Small intestine (tissue), 7 donors: Measurements from ENCODE around the gene DPP7. TPM values are rescaled to one million over a fixed set of nuclear protein-coding genes. Genes with fewer than 3 reads are reported as not detected.

Experiments
- DNase-seq, 2 donors: peaks; one replicate each; pipeline versions ENCODE4 v3.0.0 to v3.0.0-alpha.2; 2013
- FAIRE-seq: peaks from 2 replicates; lab custom pipeline; 2012; peaks lifted over from hg19 to GRCh38; lab: Jason Lieb, UNC
- H3K27ac ChIP-seq, 3 donors: one replicate each; pipeline ENCODE4 v1.5.1; 2013; ENCODE audit warnings: low read length in 2 of 3, mild to moderate bottlenecking in 2 of 3, control low read depth in 1 of 3, inconsistent platforms in 1 of 3, low read depth in 1 of 3, moderate library complexity in 1 of 3
- H3K27me3 ChIP-seq, 3 donors: one replicate each; pipeline ENCODE4 v1.6.1; 2013; ENCODE audit warnings: low read length in 3 of 3, inconsistent platforms in 1 of 3; ENCODE audit not compliant: control insufficient read depth in 3 of 3, insufficient read depth in 3 of 3
- H3K36me3 ChIP-seq, 3 donors: one replicate each; pipeline ENCODE4 v1.6.1; 2013; ENCODE audit warnings: low read length in 3 of 3, inconsistent platforms in 1 of 3, low read depth in 1 of 3, mild to moderate bottlenecking in 1 of 3, moderate library complexity in 1 of 3; ENCODE audit not compliant: control insufficient read depth in 3 of 3, insufficient read depth in 2 of 3
- H3K4me1 ChIP-seq, 3 donors: one replicate each; pipeline ENCODE4 v1.6.1; 2013; ENCODE audit warnings: low read length in 2 of 3, inconsistent platforms in 1 of 3, low read depth in 1 of 3, mild to moderate bottlenecking in 1 of 3, moderate library complexity in 1 of 3; ENCODE audit not compliant: control insufficient read depth in 3 of 3, insufficient read depth in 2 of 3
- H3K4me3 ChIP-seq, 3 donors: one replicate each; pipeline ENCODE4 v1.5.1; 2013; ENCODE audit warnings: low read length in 3 of 3, control low read depth in 1 of 3, inconsistent platforms in 1 of 3, low read depth in 1 of 3, mild to moderate bottlenecking in 1 of 3, moderate library complexity in 1 of 3
- H3K9me3 ChIP-seq, 2 donors: one replicate each; pipeline ENCODE4 v1.6.1; 2013; ENCODE audit warnings: low read depth in 1 of 2, low read length in 1 of 2; ENCODE audit not compliant: control insufficient read depth in 2 of 2, insufficient read depth in 1 of 2
- WGBS, 3 donors: extraction: QIAGEN DNeasy Blood & Tissue Kit; methylation state at CpG; one replicate each; pipeline ENCODE4 v1.1.7; 2013; 5-methylcytosine and 5-hydroxymethylcytosine counted together
- polyA plus RNA-seq, 4 donors: library from polyadenylated mRNA; stranded (reverse) in 3 of 4; unstranded in 1 of 4; fragments of 200-250 nt in 3 of 4; fragments of 120-200 nt in 1 of 4; gene quantifications; one replicate each; pipeline versions ENCODE4 v1.2.1 to v1.2.3, GENCODE V29; 2013
- donor health status: healthy with polysubstance abuse.
- donor health status: control.
- donor health status: control.
- donor health status: Bipolar disorder and iron deficiency.
- donor health status: healthy.

The DPP7 gene
- polyA plus RNA-seq, 4 donors: 66.2 to 179 (median 121) TPM

GRCh38 chr9:137143459-137143858 is 28.9 kb upstream of the DPP7 start:
- FAIRE-seq (no peak), DNase-seq (no peak)
- no peaks in the 10 kb centered on the region for H3K9me3 ChIP-seq
- 56 to 77% (median 70%) methylated on average over 4 of the region's 4 CpGs for WGBS, 3 donors
- H3K27me3 ChIP-seq: peaks cover 10 to 70% (median 26%) of the 10 kb centered on the region in 3 donors
- no peaks in the 10 kb centered on the region for H3K4me1 ChIP-seq
- no peaks in the 10 kb centered on the region for H3K36me3 ChIP-seq
- no peak overlapping the region for H3K4me3 ChIP-seq
- H3K27ac ChIP-seq: no peak overlapping the region

DNA sequence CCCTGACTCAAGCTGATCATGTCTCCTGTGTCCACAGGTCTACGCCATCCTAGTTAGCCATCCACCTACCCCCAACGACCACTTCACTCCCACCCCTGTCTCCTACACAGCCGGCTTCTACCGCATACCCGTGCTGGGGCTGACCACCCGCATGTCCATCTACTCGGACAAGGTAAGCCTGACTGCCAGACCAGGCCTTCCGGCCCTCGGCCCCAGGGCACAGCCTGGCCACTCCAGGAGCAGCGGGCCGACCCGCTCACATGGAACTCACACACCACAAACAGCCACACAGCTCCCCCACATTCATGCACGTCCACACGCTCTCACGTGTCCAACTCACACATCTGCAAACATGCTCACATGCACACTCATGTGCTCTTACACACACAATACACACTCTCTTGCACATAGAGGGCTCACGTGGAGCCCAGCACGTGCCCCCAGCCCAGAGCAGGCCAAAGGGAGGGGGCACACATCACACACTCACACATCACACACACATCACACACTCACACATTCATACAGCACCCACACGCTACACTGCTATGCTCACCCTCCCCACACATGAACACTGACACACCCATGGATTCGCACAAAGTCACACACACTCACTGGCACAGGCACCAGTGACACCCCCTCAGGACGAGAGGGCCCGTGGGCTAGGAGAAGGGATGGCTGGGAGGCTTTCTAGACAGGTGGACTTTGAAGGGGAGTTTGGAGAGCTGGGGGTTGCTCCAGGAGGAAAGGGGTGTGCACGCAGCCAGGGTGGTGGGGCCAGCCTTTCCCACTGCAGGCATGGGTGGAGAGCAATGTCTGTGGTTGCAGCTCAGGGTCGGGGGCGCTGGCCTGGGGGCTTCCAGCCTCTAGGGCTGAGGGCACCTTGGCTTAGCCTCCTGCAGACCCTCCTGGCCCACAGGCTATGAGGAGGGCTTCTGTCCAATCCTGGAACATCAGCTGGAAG is 27.7 kb upstream of the DPP7 start:
- Histone ChIP-seq H3K36me3 (no peaks in the 10 kb centered on the region), H3K27me3 (peaks cover 10 to 72% (median 23%) of the 10 kb centered on the region in 3 donors), H3K9me3 (no peaks in the 10 kb centered on the region), H3K4me1 (no peaks in the 10 kb centered on the region), H3K4me3 (no peak overlapping the region), H3K27ac (no peak overlapping the region)
- 64 to 77% (median 70%) methylated on average over 24 of the region's 24 CpGs for WGBS, 3 donors
- DNase-seq (no peak), FAIRE-seq (no peak)

DNA sequence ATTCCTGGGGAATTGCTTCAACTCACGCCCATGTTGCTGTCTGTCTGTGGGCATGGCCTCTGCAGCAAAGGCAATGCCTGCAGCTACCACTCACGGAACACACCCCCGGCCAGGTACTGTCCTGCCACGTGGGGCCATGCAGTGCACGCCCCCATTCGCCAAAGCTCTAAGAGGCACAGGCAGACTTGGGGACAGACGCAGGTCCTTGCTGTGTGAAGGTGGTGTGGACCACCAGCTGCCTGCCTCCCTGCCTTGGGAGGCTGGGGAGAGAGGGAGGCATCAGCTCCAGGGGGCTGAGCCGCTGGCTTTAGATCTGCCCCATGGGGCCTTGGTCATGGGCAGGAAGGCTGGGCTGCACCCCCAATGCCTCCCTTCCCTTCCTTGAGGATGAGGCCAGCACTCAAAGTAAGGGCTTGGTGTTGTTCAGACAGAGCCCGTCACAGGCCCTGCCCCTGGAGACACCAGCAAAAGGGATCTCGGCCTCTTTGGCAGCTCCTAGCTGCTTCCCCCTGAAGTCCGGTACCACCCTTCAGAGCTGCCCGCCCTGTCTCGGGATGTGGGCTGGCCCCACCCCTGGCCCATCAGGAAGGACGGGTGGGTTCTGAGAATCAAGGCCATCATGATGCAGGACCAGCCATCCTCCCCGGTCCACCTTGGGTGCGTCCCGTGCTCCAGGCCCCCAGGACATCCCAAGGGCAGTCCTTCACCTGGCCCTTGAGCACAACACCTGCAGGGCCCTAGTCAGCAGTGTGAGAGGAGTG is 26.7 kb upstream of the DPP7 start:
- H3K4me3 ChIP-seq: no peak overlapping the region
- 64 to 76% (median 75%) methylated on average over 17 of the region's 17 CpGs for WGBS, 3 donors
- H3K36me3 ChIP-seq: no peaks in the 10 kb centered on the region
- H3K9me3 ChIP-seq: no peaks in the 10 kb centered on the region
- DNase-seq (no peak), FAIRE-seq (no peak)
- peaks cover 18 to 75% (median 29%) of the 10 kb centered on the region in 3 donors for H3K27me3 ChIP-seq
- no peak overlapping the region for H3K27ac ChIP-seq
- no peaks in the 10 kb centered on the region for H3K4me1 ChIP-seq

GRCh38 chr9:137140151-137141012 is 25.8 kb upstream of the DPP7 start:
- Histone ChIP-seq H3K9me3 (no peaks in the 10 kb centered on the region), H3K27me3 (peaks cover 18 to 76% (median 30%) of the 10 kb centered on the region in 3 donors), H3K27ac (no peak overlapping the region), H3K4me1 (no peaks in the 10 kb centered on the region), H3K4me3 (no peak overlapping the region), H3K36me3 (no peaks in the 10 kb centered on the region)
- 54 to 58% (median 58%) methylated on average over 25 to 26 of the region's 26 CpGs for WGBS, 3 donors
- DNase-seq (no peak), FAIRE-seq (no peak)

- H3K27ac ChIP-seq: no peak overlapping the region
- H3K36me3 ChIP-seq: no peaks in the 10 kb centered on the region
- H3K4me1 ChIP-seq: no peaks in the 10 kb centered on the region
- FAIRE-seq (no peak), DNase-seq (no peak)
- H3K4me3 ChIP-seq: no peak overlapping the region
- no peaks in the 10 kb centered on the region for H3K9me3 ChIP-seq
- peaks cover 18 to 76% (median 30%) of the 10 kb centered on the region in 3 donors for H3K27me3 ChIP-seq
- WGBS, 3 donors: 33 to 37% (median 33%) methylated on average over 28 to 37 of the region's 37 CpGs
Measured at GRCh38 chr9:137139468-137140150, 25.1 kb upstream of the DPP7 start.

DNA sequence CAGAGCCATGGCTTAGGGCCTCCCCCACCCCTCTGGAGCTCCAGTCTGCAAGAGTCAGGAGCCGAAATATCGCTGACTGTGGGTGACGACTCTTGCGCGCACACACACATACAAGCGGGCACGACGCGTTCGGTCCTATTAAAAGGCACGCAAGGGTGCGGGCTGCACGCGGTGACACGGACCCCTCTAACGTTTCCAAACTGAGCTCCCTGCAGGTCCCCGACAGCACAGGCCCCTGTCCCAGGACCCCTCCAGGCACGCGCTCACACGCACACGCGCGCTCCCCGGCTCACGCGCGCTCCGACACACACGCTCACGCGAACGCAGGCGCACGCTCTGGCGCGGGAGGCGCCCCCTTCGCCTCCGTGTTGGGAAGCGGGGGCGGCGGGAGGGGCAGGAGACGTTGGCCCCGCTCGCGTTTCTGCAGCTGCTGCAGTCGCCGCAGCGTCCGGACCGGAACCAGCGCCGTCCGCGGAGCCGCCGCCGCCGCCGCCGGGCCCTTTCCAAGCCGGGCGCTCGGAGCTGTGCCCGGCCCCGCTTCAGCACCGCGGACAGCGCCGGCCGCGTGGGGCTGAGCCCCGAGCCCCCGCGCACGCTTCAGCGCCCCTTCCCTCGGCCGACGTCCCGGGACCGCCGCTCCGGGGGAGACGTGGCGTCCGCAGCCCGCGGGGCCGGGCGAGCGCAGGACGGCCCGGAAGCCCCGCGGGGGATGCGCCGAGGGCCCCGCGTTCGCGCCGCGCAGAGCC is 24.4 kb upstream of the DPP7 start, which contains the start of gene GRIN1:
GRIN1 (plus strand) TSS at position 433 of the 746 bp plus-strand sequence. CDS start 333 bp downstream, outside the sequence.
- Histone ChIP-seq H3K36me3 (no peaks in the 10 kb centered on the region), H3K27ac (no peak within 1 kb of the TSS), H3K27me3 (peaks cover 18 to 80% (median 30%) of the 10 kb centered on the region in 3 donors), H3K4me3 (no peak within 1 kb of the TSS), H3K9me3 (no peaks in the 10 kb centered on the region), H3K4me1 (no peaks in the 10 kb centered on the region)
- DNase-seq (peak in 1 of 2 donors; percentile 73), FAIRE-seq (no peak)
- 8 to 18% (median 16%) methylated on average over 60 to 104 of the region's 104 CpGs for WGBS, 3 donors

GRCh38 chr9:137138058-137138721 is 23.7 kb upstream of the DPP7 start:
- Histone ChIP-seq H3K36me3 (no peaks in the 10 kb centered on the region), H3K27ac (no peak overlapping the region), H3K4me1 (no peaks in the 10 kb centered on the region), H3K27me3 (peaks cover 18 to 79% (median 30%) of the 10 kb centered on the region in 3 donors), H3K4me3 (no peak overlapping the region), H3K9me3 (no peaks in the 10 kb centered on the region)
- WGBS, 3 donors: 9 to 19% (median 12%) methylated on average over 18 to 25 of the region's 25 CpGs
- DNase-seq: no peak
- no peak for FAIRE-seq
